Jurkat, Clone E6-1 (cell line): ENCODE data around the gene TNFRSF25.

Source experiments
- DNase-seq: peaks from one replicate; pipeline ENCODE4 v3.0.0-alpha.2; 2011; ENCODE audit warnings: low read depth, low spot score
- H3K4me3 ChIP-seq: 2 replicates; pipeline ENCODE4 v1.5.1; 2011; ENCODE audit warnings: mild to moderate bottlenecking, low read length, control low read depth, moderate library complexity

TNFRSF25 gene

DNA sequence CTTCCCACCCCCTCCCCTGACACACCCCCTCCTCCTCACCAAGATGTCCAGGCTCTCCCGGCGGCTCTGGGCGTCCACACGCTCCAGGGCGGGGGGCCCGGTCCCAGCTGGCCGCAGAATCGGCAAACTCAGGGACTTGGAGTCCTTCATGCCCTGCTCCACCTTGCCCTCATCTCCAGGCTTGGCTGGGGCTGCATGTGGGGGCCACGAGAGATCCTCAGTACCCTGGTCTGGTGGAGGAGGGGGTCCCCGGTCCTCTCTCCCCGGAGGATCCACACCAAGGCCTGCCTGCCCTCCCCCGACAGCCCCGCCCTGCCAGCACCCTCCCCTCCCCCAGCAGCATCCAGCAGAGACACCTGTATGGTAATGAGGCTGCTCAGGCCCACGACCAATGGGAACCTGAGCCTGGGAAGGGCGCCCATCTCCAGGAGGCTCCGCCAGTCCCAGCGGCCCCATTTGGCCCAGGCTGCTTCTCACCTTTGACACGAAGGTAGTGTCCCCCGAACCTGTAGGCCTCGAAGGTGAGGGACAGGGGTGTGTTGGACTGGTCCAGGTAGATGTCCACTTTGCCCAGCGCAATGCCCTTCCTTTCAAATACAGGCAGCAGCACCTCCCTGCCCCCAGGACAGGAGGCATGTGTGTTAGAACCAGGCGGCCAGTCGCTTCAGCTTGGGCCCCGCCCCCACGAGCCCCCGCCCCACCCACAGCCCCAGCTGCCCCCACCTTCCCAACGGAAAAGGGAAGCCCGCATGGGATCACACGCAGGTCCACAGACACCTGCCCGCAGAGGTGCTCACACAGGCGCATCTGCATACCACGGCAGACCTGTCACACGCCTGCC is 8.2 kb upstream of the TNFRSF25 start:
- no peak overlapping the region for H3K4me3 ChIP-seq
- DNase-seq: no peak

DNA sequence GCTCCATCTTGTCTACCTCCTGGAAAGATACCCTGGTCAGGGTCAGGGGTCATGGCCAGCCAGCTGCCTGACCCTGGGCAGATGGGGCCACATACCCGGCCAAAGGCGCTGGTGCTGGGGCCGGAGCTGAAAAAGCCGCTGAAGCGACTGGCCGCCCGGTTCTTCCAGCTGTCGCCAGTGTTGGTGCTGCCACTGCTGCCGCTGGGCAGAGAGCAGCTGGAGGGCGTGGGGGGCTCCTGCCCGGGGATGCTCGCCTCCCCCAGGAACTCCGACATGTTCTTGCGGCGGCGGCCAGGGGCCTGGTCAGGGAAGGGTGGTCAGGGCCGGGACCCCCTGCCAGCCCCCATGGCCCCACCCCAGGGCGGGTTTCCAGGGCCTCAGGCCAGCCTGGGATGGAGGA is 7.2 kb upstream of the TNFRSF25 start:
- H3K4me3 ChIP-seq: no peak overlapping the region
- no peak for DNase-seq

DNA sequence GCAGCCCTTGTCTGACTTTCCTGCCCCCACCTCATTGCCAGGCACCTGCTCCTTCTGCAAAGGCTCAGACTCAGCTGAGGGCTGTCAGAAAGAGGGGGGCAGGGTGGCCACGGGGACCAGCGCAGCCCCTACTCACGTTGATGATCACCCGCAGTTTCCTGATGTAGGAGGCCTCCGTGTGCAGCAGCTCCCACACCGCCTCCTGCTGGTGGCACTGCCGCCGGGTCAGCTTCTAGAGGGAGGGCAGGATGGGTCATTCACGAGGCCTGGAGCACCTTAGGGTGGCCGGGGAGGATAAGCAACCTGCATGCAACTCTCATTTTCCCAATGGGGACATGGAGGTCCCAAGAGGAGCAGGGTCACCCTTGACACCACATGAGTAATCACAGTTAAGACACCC is 6.4 kb upstream of the TNFRSF25 start:
- no peak overlapping the region for H3K4me3 ChIP-seq
- no peak for DNase-seq

DNA sequence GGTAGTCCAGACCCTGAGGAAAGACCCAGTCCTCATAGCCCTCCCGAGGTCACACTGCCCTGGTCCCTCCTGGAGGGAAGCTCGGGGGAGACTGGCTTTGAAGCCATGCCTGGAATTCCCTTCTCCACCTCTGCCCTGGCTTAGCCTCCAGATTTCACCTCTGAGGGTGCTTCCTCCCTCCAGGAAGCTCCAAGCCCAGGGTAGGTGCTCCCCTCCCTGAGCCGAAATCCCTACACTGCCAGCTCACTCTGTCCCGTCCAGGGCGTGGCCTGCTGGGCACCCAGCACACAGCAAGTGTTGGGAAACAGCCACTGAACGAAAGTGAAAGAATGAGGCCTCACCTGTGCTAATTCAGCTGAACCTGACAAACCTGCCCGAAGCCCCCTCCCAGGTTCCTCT is 6.0 kb upstream of the TNFRSF25 start:
- no peak overlapping the region for H3K4me3 ChIP-seq

DNA sequence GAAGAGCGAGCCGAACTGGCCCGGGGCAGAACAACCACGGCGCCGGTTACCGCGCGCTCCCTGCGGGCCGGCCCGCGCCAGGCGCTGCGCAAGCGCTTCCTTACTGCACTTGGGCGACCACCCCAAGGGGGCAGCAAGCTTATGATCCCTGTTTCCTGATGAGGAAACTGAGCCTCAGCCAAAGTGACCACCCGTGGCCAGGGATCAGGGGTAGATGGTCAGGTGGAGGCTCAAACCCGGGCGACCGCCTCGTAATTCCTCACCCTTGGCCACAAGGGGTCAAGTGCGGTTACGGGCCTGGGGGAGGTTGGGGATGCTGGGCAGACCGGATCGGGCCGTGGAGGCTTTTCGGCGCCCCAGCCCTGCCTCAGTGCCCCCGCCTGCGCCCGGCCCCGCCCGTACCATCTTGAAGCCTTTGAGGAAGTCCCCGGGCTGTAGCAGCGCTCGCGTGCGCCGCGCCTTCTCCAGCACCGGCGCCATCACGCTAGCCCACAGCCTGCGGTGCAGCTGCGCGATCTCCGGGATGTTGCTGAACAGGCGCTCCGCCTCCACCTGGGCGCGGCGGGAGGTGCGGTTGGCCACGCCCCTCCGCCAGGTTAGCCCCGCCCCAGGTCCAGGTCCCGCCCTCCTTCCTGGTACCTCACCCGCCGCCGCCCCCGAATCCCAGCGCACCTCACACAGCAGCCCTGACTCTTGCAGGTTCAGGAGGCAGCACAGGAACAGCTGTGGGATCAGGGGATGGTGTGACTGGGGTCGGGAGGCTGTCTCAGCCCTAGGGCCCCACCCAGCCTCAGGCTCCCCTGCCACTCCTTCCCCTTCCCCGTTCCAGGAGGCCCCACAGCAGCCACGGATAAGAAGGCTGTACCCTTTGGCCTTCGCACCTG is 5.4 kb upstream of the TNFRSF25 start:
- no peak overlapping the region for H3K4me3 ChIP-seq
- no peak for DNase-seq

More for the DNA sequence above, 6.0 kb upstream of the TNFRSF25 start:
- no peak for DNase-seq

DNA sequence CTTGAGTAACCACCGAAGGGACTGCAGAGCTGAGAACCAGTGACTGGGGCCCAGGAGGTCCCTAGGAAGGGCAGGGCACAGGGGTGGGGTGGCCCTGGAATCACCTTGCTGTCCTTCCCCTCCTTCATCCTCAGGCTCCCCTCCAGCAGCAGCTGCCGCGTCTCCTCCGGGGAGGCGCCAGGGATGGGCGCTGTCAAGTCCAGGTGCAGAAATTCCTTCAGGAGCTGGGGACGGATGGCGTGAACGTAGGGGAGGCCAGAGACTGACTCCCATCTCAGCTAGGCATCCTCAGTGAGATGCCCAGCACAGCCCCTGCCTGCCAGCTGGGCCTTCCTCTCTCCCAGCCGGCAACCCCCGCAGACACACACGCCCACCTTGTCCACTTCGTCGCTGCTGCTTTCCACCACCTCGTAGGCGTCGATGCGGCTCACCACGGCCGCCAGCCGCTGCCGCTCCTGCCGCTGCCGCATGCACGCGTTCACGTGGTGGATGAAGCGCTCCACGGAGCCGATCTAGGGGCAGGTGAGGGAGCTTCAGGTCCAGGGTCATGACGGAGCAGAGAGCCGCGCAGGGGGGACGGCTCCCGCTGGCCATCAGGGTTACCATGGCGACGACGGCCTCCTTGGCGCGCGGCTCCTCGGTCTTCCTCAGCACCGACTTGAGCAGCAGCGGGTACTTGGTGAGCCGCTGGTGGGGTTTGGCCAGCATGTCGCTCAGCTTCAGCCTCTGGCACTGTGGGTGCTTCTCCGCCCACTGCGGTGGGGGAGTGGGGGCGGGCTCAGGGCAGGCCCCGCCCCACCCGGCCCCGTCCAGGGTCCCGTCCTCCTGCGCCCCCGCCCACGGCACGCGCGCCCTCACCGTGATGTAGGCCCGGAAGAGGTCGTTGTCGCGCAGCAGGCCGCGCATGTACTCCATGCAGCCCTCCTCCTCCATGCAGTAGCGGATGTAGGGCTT is 4.4 kb upstream of the TNFRSF25 start:
- no peak overlapping the region for H3K4me3 ChIP-seq
- no peak for DNase-seq

DNA sequence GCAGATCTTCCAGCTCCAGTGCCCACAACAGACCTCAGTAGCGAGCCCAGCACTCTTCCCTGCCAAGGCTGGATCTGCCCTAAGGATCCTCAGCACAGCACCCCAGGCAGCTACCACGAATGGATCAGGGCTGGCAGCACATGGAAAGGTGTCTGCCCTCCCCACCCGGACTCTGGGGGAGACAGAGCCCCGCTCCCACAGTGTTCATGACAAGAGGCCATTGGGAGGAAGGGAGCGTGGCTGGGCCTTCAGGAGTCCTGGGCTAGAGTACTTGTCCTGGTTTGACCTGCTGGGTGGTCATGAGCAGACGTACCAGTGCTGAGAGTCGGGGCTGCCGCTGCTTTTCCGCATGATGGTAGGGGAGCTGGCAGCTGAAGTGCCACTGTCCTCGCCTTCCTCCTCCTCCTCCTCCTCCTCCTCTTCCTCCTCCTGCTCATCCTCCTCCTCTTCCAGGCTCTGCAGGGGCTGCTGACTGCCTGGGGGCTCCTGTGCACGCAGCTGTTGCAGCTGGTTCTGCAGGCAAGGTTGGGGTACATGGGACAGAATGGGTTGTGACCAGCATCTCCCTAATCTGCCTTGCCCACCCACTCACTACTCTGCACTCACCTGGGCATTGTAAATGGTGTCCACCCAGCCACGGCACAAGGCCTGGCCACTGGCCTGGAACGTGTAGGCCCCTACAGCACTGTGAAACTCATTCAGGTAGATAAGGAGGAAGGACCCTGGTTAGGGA is 2.9 kb upstream of the TNFRSF25 start:
- DNase-seq: no peak
- H3K4me3 ChIP-seq: no peak overlapping the region

DNA sequence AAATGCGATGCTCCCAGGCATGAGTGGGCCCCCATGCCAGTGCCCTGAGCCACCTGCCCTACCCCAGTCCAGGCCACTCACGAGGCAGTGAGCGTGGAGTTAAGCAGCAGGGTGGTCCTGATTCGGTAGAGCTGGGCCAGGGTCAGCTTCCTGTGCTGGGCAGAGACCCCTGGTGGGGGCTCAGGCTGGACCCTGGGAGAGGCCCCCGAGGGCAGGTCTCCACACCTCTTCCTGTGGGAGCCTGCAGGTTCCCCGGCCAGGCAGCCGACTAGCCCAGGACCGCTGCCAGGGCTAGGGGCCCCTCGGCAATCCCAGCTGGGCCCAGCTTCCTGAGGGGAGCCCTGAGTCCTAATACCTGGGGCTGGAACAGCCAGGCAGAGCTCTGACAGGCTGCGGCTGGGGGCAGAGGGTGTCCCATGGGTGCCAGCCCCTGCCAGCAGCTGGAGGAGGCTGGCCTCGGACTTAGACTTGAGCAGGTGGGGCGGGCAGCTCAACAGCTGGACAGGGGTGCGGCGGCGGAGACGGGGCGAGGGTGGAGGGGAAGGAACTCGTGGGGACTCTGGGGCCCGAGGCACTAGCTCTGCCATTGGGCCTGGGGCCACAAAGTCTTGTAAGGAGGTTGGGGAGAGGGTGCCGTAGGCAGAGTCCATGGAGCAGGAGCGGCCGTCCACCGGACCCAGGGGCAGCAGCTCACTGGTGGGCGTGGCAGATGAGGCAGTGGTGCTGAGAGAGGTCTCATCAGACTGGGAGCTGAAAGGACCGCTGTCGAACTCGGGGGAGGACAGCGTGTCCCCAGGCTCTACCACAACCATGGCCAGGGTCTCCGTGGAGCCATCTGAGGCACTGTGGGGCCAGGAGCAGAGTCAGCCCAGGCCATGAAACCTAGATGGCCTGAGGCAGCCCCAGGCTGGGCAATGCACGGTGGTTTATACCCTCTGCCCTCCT is 2.0 kb upstream of the TNFRSF25 start:
- DNase-seq: no peak
- H3K4me3 ChIP-seq: no peak overlapping the region

DNA sequence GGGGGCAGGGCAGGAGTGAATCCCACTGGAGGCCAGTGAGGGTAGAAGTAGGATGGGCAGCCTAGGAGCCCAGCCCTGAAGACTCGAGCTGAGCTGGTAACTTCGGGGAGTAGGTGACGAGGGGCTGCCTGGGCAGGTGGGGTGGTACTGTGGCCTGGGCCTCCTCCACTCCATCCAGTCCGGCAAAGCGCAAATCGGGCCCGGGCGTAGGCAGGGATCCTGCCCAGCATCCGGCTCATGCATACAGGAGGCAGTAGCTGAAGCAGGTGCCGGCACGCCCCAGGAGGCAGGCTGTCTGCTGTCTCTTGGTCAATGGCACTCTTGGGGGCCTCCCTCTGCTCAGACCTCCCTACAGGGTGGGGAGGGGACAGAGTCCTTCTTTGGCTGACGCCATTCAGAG is 1.3 kb upstream of the TNFRSF25 start:
- DNase-seq: no peak
- no peak overlapping the region for H3K4me3 ChIP-seq

DNA sequence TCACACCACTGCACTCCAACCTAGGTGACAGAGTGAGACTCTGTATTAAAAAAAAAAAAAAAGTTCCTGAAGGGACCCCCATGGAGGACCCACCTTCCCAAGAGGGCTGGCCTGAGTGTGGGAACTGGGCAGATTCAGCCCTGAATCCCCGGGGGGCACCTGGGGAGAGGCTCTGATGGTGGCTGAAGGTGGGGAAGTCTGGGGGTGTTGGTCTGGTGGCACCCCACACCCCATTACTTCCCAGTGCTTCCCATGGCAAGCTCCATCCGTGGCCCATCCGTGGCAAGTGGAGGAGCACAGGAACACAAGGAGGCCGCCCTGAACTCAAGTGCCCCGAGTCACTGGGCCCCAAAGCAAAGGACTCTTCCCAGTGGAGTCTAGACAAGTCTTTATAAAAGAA is 778 bp upstream of the TNFRSF25 start:
- H3K4me3 ChIP-seq: no peak overlapping the region
- no peak for DNase-seq

DNA sequence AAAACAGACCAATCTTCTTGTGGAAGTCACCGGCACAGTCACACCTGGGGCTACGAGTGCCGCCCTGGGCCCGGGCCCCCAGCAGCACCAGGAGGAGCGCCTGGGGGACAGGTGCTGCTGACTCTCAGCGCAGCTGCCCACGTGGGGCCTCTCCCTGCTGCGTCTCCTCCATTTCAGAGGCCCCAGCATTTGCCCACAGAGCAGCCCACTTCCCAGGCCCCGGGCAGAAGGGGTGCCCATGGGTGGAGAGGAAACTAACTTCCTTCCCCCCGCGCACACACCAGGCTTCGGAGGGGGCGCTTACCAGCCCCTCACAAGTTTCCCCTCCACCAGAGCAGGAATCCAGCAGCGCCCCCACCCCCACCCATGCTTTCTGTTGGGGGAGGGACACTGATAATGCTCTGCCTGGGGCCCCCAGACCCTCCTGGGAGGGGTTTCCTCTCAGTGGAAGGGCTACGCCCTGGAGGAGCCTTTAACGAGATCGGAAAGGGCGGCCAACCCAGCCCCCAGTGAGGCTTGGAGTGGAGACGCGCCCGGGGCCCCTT is 440 bp downstream of the TNFRSF25 start:
- H3K4me3 ChIP-seq: no peak overlapping the region
- DNase-seq: no peak

DNA sequence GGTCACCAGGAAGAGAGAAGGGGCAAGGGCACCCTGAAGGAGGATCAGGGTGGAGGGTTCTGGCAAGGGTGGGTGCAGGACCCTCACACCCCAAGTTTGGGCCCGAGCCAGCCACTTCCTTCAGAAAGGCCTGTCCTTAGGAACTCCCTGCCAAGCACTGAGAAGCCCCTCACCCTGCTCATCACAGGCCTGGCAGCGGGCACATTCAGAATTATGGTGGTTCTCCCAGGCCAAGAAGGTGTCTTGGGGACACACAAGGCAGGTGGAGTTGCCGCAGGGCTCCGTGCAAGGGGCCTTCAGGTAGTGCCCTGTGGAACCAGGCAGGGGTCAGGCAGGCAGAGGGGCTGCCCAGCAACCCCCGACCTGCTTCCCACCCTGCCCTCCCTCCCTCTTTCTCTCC is 1.1 kb downstream of the TNFRSF25 start:
- no peak for DNase-seq
- H3K4me3 ChIP-seq: no peak overlapping the region

DNA sequence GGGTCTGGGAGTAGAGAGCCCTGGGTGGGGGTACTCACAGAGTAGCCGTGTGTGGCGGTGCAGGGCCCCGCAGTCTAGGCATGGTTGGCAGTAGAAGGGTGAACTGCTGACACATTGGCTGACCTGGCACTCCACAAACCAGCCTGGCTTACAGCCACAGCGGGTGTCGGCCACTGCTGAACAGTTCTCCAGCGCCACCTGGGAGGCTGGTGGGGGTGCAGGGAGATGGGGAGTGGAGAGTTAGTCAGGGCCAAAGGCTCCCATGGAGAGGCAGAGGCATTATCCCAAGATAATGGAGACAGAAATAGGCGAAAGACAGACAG is 1.5 kb downstream of the TNFRSF25 start:
- no peak for DNase-seq
- no peak overlapping the region for H3K4me3 ChIP-seq

DNA sequence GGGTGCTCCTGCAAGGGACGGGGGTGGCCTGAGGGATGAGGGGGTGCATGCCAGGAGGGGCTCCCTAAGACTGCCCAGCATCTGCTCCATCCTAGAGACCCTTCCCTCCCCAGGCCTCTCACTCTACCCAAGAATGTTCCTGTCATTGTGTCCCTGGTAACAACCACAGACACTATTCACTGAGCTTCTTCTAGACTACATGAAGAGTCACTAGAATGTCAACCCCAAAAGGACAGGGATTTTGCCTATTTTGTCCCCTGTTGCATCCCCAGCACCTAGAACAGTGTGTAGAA is 2.9 kb downstream of the TNFRSF25 start:
- H3K4me3 ChIP-seq: no peak overlapping the region
- DNase-seq: no peak

DNA sequence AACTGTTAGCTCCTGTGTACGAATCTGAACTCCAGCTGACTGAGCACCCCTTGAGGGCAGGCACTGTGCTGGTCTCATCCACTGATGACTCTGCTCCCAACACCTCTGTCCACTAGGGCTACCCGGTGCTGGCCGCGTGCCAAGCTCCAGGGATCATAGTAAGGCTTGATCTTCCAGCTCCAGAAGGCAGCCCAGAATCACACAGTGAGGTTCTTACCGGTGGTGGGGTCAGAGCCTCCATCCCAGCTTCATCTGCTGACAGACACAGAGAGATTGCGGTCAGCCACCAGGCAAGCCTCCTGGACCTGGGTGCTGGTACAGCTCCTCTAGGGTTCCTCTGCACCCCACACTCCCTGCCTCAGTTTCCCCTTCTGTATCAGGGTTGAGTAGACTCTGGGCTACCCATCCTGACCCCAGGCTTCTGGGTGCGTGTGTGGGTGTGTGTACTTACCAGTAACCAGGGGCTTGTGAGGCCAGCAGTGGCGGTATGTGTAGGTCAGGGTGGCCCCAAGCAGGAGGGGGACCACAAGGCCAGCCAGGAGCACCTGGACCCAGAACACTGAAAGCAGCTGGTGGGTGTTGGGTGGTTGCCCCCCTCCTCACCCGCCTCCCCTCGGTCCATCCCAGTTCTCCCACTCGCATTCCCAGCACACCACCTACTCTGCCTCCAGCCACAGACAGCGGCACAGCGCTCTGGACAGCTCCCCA is 3.4 kb downstream of the TNFRSF25 start:
- H3K4me3 ChIP-seq: no peak overlapping the region
- DNase-seq: no peak

DNA sequence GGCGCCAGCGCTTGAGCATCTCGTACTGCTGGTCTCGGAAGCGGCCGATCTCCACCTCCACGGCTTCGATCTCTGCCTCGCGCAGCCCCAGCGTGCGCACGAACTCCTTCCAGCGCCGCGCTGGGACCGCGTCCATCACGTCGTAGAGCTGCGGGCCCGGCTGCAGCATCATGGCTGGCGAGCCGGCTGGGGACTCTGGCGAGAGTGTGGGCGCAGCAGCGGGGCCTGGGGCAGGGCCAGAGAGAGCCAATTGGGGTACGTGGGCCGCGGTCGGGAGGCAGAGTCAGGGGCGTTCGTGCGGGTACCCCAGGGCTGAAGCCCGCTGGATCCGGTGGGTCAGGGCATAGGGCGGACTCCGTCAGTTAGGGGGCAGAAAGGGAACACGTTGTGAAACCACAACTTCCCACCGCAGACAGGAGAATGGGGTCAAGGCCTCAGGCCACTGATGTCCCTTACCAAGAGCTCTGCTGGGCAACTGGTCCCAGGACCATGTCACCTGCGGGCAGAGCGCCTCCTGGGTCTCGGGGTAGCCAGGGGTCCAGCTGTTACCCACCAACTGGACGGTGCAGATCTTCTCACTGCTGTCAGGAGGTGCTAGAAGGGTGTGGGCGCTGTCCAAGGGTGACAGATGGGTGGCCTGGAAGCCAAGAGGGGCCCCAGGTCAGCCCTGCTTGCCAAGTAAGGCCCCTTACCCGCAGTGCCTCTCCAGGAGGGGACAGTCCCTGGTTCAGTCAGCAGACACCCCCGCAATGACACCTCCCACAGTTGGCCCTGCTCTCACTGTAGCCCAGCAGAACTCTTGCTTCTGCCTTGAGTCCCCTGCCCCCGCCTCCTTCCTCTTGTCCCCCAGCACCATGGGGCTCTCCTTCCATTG is 4.2 kb downstream of the TNFRSF25 start:
- no peak for DNase-seq
- H3K4me3 ChIP-seq: no peak overlapping the region
